HCT116 (cell line): ENCODE results near the gene DMD. TPM values are rescaled to one million over a fixed set of nuclear protein-coding genes. Genes with fewer than 3 reads are reported as not detected.

ENCODE experiments used
- ATAC-seq: fragments of 200-7000 bp; cut with Tn5 transposase; 2 replicates; pipeline ENCODE4 v1.9.1; 2020; ENCODE audit warnings: mild to moderate bottlenecking, moderate library complexity
- BruUV-seq: library from RNA; stranded (reverse); fragments of 400-500 nt; replicated peaks from 2 replicates; lab custom pipeline; 2021; lab: Mats Ljungman, UMichigan
- CTCF ChIA-PET: fragments of 300-600 bp; sonication (Branson Sonifier 250); formaldehyde crosslinking; loops from one replicate; lab custom pipeline; 2021; ENCODE audit warnings: antibody characterized with exemption; lab: Charles Lee
- POLR2A ChIA-PET: fragments of 300-600, 350-600 bp; sonication (Branson Sonifier 250); formaldehyde crosslinking; loops from one replicate; lab custom pipeline; 2021; ENCODE audit warnings: antibody characterized with exemption; lab: Charles Lee
- RAD21 ChIA-PET, 2 experiments: fragments of 300-600 bp; sonication (Branson Sonifier 250); formaldehyde crosslinking; loops; one replicate each; lab custom pipeline; 2023; ENCODE audit warnings: low total read pairs in 2 of 2; ENCODE audit not compliant: uncharacterized antibody in 2 of 2, unreplicated experiment in 2 of 2, low non-redundant PET in 1 of 2; lab: Charles Lee
- DNase-seq: peaks from one replicate; pipeline ENCODE4 v3.0.0-alpha.2; 2010; ENCODE audit warnings: low read depth, low spot score
- H2AFZ ChIP-seq: fragments of 200-600 bp; shearing (Covaris generic), sonication (generic); 2 replicates; pipeline ENCODE4 v1.6.1; 2017; ENCODE audit warnings: low read depth, mixed run types, mixed read lengths, antibody characterized with exemption, low read length; ENCODE audit not compliant: poor library complexity, severe bottlenecking
- H3K27ac ChIP-seq: 2 replicates; pipeline ENCODE4 v1.5.1; 2012; ENCODE audit warnings: low read depth, low read length
- H3K27me3 ChIP-seq: fragments of 200-600 bp; sonication (generic); 2 replicates; pipeline ENCODE4 v1.6.1; 2016; ENCODE audit warnings: mixed run types, low read length, mixed read lengths; ENCODE audit not compliant: insufficient read depth
- H3K36me3 ChIP-seq, 2 experiments: fragments of 200-500 bp in 1 of 2; fragments of 200-600 bp in 1 of 2; sonication (Bioruptor generic) in 1 of 2; sonication (generic) in 1 of 2; 2 replicates each; pipeline versions ENCODE4 v1.5.1 to v1.6.1; 2014 to 2016; ENCODE audit warnings: low read length in 2 of 2, inconsistent platforms in 1 of 2, mixed read lengths in 1 of 2, mixed run types in 1 of 2; ENCODE audit not compliant: insufficient read depth in 2 of 2, control insufficient read depth in 1 of 2
- H3K4me1 ChIP-seq, 2 experiments: fragments of 200-600 bp in 1 of 2; sonication (generic) in 1 of 2; 2 replicates each; pipeline versions ENCODE4 v1.5.1 to v1.6.1; 2012 to 2017; ENCODE audit warnings: low read length in 2 of 2, inconsistent platforms in 1 of 2, mild to moderate bottlenecking in 1 of 2, mixed read lengths in 1 of 2, mixed run types in 1 of 2, moderate library complexity in 1 of 2; ENCODE audit not compliant: insufficient read depth in 2 of 2, control insufficient read depth in 1 of 2
- H3K4me2 ChIP-seq: fragments of 200-600 bp; sonication (generic); 2 replicates; pipeline ENCODE4 v1.6.1; 2017; ENCODE audit warnings: mixed run types, low read length, mixed read lengths
- H3K4me3 ChIP-seq, 2 experiments: fragments of 200-600 bp in 1 of 2; sonication (generic) in 1 of 2; replicated peaks in 1 of 2; 2 replicates each; pipeline ENCODE4 v1.5.1; 2011 to 2016; ENCODE audit warnings: low read length in 2 of 2, control low read depth in 1 of 2, low read depth in 1 of 2, mild to moderate bottlenecking in 1 of 2, mixed read lengths in 1 of 2, mixed run types in 1 of 2
- H3K79me2 ChIP-seq: fragments of 200-600 bp; sonication (generic); 2 replicates; pipeline ENCODE4 v1.6.1; 2017; ENCODE audit warnings: mild to moderate bottlenecking, mixed run types, low read length, moderate library complexity, mixed read lengths; ENCODE audit not compliant: insufficient read depth
- H3K9ac ChIP-seq: fragments of 200-600 bp; sonication (generic); 2 replicates; pipeline ENCODE4 v1.6.1; 2016; ENCODE audit warnings: low read length, mixed read lengths
- H3K9me2 ChIP-seq: fragments of 200-600 bp; sonication (generic), shearing (Covaris generic); 2 replicates; pipeline ENCODE4 v1.6.1; 2017; ENCODE audit warnings: mixed run types, mild to moderate bottlenecking, moderate library complexity; ENCODE audit not compliant: insufficient read depth
- H3K9me3 ChIP-seq, 2 experiments: fragments of 200-500 bp in 1 of 2; fragments of 200-600 bp in 1 of 2; sonication (Bioruptor generic) in 1 of 2; sonication (generic) in 1 of 2; 2 replicates each; pipeline ENCODE4 v1.6.1; 2014 to 2017; ENCODE audit warnings: low read length in 2 of 2, mixed read lengths in 2 of 2, inconsistent platforms in 1 of 2, low read depth in 1 of 2, mild to moderate bottlenecking in 1 of 2, mixed run types in 1 of 2, moderate library complexity in 1 of 2; ENCODE audit not compliant: control insufficient read depth in 1 of 2, insufficient read depth in 1 of 2
- H4K20me1 ChIP-seq: fragments of 200-600 bp; sonication (generic), shearing (Covaris generic); 2 replicates; pipeline ENCODE4 v1.6.1; 2017; ENCODE audit warnings: mixed run types, mild to moderate bottlenecking, moderate library complexity; ENCODE audit not compliant: insufficient read depth
- CEBPB ChIP-seq: IDR thresholded peaks from 2 replicates; pipeline ENCODE4 v1.6.1; 2012; ENCODE audit warnings: low read depth
- EZH2 ChIP-seq: fragments of 200-600 bp; sonication (generic); IDR thresholded peaks from 2 replicates; pipeline ENCODE4 v1.6.1; 2017; ENCODE audit warnings: antibody characterized with exemption, mixed run types
- EZH2phosphoT487 ChIP-seq: fragments of 200-600 bp; IDR thresholded peaks from 2 replicates; pipeline ENCODE4 v1.6.1; 2018; ENCODE audit warnings: antibody characterized with exemption, borderline replicate concordance
- FOSL1 ChIP-seq: IDR thresholded peaks from 2 replicates; pipeline ENCODE4 v1.6.1; 2012; ENCODE audit warnings: low read depth
- POLR2AphosphoS5 ChIP-seq: IDR thresholded peaks from 2 replicates; pipeline ENCODE4 v1.6.1; 2011; ENCODE audit warnings: mild to moderate bottlenecking, low read depth, low read length, moderate library complexity
- SIN3A ChIP-seq: IDR thresholded peaks from 2 replicates; pipeline ENCODE4 v1.6.1; 2012; ENCODE audit warnings: low read depth
- SRF ChIP-seq: IDR thresholded peaks from 2 replicates; pipeline ENCODE4 v1.6.1; 2012; ENCODE audit warnings: low read depth
- YY1 ChIP-seq: IDR thresholded peaks from 2 replicates; pipeline ENCODE4 v1.6.1; 2011; ENCODE audit warnings: low read length, low read depth, moderate library complexity, mild to moderate bottlenecking; ENCODE audit not compliant: insufficient replicate concordance; ENCODE audit errors: extremely low read depth
- ZFX ChIP-seq: fragments of 450-650 bp; IDR thresholded peaks from 2 replicates; pipeline ENCODE4 v1.6.1; 2017
- ZNF274 ChIP-seq: fragments of 200-500 bp; sonication (Bioruptor generic); IDR thresholded peaks from 2 replicates; pipeline ENCODE4 v1.6.1; 2014; ENCODE audit warnings: mild to moderate bottlenecking, low read depth, low read length, inconsistent platforms
- intact Hi-C: fragments of 100-400 bp; cut with micrococcal nuclease; formaldehyde crosslinking; loops from 2 replicates; pipeline ENCODE4 v1.10.0; 2022
- total RNA-seq: library from RNA; stranded (reverse); gene quantifications from one replicate; pipeline ENCODE4 v1.2.1, GENCODE V29; 2021; ENCODE audit not compliant: unreplicated experiment
- TF ChIP-seq, protein P1 (sequence below): IDR thresholded peaks from 2 replicates; pipeline ENCODE4 v1.6.1; 2011; ENCODE audit warnings: mild to moderate bottlenecking, low read length, moderate library complexity; ENCODE audit not compliant: insufficient replicate concordance; ENCODE audit errors: extremely low read depth
- TF ChIP-seq, protein P2 (sequence below), 3 experiments: fragments of 200-600 bp in 1 of 3; sonication (generic) in 1 of 3; IDR thresholded peaks in 2 of 3; conservative IDR thresholded peaks in 1 of 3; 2 replicates each; pipeline ENCODE4 v1.5.1; 2012 to 2017; ENCODE audit warnings: low read depth in 2 of 3, low read length in 2 of 3, antibody characterized with exemption in 1 of 3, borderline replicate concordance in 1 of 3, control low read depth in 1 of 3, mild to moderate bottlenecking in 1 of 3, mixed read lengths in 1 of 3, mixed run types in 1 of 3, moderate library complexity in 1 of 3; ENCODE audit not compliant: insufficient read depth in 1 of 3
- TF ChIP-seq, protein P3 (sequence below): IDR thresholded peaks from 2 replicates; pipeline ENCODE4 v1.6.1; 2012
- TF ChIP-seq, protein P4 (sequence below): IDR thresholded peaks from 2 replicates; pipeline ENCODE4 v1.6.1; 2012

The DMD gene
- total RNA-seq, 1 experiment from 2014 or later: 0.05 TPM

DNA sequence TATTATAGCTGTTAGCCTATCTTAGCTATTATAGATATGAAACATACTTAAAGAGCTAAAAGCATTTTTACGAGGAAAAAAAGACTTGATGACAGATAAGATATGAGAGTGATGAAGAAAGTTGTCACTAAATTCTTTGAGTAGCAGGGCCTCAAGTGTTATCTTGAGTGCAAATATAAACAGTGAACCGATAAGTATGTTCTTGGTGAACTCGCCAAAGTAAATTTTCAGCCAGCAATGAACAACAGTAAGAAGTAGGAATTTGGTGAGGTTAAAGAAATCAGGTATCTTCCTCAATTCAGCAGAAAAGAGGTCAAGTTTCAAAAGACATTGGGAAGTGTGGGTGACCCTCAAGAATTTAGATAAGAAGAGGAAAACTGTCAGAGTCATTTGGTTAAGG, 1667.7 kb downstream of the DMD start:
- Histone ChIP-seq H3K4me3 (no peak overlapping the region), H3K9me2 (no peaks in the 10 kb centered on the region), H3K36me3 (no peaks in the 10 kb centered on the region), H2AFZ (no peak overlapping the region), H3K9ac (no peak overlapping the region), H3K27ac (no peak overlapping the region), H3K9me3 (no peaks in the 10 kb centered on the region), H4K20me1 (no peaks in the 10 kb centered on the region), H3K27me3 (no peaks in the 10 kb centered on the region), H3K4me1 (no peaks in the 10 kb centered on the region), H3K79me2 (no peaks in the 10 kb centered on the region), H3K4me2 (no peak overlapping the region)
- ChIA-PET CTCF (no interaction called here), POLR2A (no interaction called here), RAD21 (no interaction called here)
- BruUV-seq: no TSS peak
- intact Hi-C loops: no loop called here
- TF ChIP-seq POLR2AphosphoS5 (no peak), CEBPB (no peak), EZH2phosphoT487 (no peak), ZNF274 (no peak), YY1 (no peak), EZH2 (no peak), FOSL1 (no peak), SIN3A (no peak), ZFX (no peak), SRF (no peak)
- TF ChIP-seq, protein P1, sequence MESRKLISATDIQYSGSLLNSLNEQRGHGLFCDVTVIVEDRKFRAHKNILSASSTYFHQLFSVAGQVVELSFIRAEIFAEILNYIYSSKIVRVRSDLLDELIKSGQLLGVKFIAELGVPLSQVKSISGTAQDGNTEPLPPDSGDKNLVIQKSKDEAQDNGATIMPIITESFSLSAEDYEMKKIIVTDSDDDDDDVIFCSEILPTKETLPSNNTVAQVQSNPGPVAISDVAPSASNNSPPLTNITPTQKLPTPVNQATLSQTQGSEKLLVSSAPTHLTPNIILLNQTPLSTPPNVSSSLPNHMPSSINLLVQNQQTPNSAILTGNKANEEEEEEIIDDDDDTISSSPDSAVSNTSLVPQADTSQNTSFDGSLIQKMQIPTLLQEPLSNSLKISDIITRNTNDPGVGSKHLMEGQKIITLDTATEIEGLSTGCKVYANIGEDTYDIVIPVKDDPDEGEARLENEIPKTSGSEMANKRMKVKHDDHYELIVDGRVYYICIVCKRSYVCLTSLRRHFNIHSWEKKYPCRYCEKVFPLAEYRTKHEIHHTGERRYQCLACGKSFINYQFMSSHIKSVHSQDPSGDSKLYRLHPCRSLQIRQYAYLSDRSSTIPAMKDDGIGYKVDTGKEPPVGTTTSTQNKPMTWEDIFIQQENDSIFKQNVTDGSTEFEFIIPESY: no peak
- TF ChIP-seq, protein P2, sequence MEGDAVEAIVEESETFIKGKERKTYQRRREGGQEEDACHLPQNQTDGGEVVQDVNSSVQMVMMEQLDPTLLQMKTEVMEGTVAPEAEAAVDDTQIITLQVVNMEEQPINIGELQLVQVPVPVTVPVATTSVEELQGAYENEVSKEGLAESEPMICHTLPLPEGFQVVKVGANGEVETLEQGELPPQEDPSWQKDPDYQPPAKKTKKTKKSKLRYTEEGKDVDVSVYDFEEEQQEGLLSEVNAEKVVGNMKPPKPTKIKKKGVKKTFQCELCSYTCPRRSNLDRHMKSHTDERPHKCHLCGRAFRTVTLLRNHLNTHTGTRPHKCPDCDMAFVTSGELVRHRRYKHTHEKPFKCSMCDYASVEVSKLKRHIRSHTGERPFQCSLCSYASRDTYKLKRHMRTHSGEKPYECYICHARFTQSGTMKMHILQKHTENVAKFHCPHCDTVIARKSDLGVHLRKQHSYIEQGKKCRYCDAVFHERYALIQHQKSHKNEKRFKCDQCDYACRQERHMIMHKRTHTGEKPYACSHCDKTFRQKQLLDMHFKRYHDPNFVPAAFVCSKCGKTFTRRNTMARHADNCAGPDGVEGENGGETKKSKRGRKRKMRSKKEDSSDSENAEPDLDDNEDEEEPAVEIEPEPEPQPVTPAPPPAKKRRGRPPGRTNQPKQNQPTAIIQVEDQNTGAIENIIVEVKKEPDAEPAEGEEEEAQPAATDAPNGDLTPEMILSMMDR (IDR thresholded peaks at IDR 0.05 in 2 of 3, conservative IDR thresholded peaks at IDR 0.05 in 1 of 3; ENCODE audit: borderline replicate concordance in 1 of 3, insufficient read depth in 1 of 3, low read depth in 2 of 3, low read length in 2 of 3): no peak
- TF ChIP-seq, protein P3, sequence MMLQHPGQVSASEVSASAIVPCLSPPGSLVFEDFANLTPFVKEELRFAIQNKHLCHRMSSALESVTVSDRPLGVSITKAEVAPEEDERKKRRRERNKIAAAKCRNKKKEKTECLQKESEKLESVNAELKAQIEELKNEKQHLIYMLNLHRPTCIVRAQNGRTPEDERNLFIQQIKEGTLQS: no peak
- TF ChIP-seq, protein P4, sequence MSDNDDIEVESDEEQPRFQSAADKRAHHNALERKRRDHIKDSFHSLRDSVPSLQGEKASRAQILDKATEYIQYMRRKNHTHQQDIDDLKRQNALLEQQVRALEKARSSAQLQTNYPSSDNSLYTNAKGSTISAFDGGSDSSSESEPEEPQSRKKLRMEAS: no peak
- DNase-seq (no peak), ATAC-seq (no peak)
